K562 (cell line): ENCODE results near the gene MAP7D1. TPM values are rescaled to one million over a fixed set of nuclear protein-coding genes. Genes with fewer than 3 reads are reported as not detected.
A peak's percentile ranks its signal among the peaks of the same experiment; 100 is the strongest.

ENCODE experiments used
- ATF7 ChIP-seq: fragments of 450-650 bp; IDR thresholded peaks from 2 replicates; pipeline ENCODE4 v1.7.1; 2014; ENCODE audit warnings: mild to moderate bottlenecking, moderate library complexity
- DDX20 ChIP-seq: fragments of 450-650 bp; IDR thresholded peaks from 2 replicates; pipeline ENCODE4 v1.6.1; 2016; ENCODE audit warnings: missing genetic modification characterization, low read depth, mild to moderate bottlenecking, missing compliant biosample characterization, moderate library complexity
- E4F1 ChIP-seq: fragments of 250-450 bp; sonication (Bioruptor Pico); IDR thresholded peaks from 2 replicates; pipeline ENCODE4 v1.5.0; 2021; ENCODE audit warnings: mild to moderate bottlenecking, borderline replicate concordance
- FOXP1 ChIP-seq: sonication (generic); formaldehyde crosslinking; IDR thresholded peaks from 2 replicates; pipeline ENCODE4 v1.8.0; 2022; ENCODE audit warnings: mild to moderate bottlenecking, missing genetic modification reagents
- KDM4B ChIP-seq, 2 experiments: fragments of 450-650 bp in 1 of 2; sonication (generic) in 1 of 2; IDR thresholded peaks; 2 replicates each; pipeline ENCODE4 v1.6.1; 2016 to 2017; ENCODE audit warnings: borderline replicate concordance in 2 of 2, antibody characterized with exemption in 1 of 2, low read depth in 1 of 2, mild to moderate bottlenecking in 1 of 2
- MEF2A ChIP-seq: IDR thresholded peaks from 2 replicates; pipeline ENCODE4 v1.6.1; 2011; ENCODE audit warnings: low read depth, mild to moderate bottlenecking, low read length, moderate library complexity; ENCODE audit not compliant: control insufficient read depth
- NFE2 ChIP-seq: IDR thresholded peaks from 2 replicates; pipeline ENCODE4 v1.6.1; 2014; ENCODE audit warnings: antibody characterized with exemption, low read depth
- PHF21A ChIP-seq: fragments of 450-650 bp; IDR thresholded peaks from 2 replicates; pipeline ENCODE4 v1.6.1; 2017; ENCODE audit warnings: low read depth, borderline replicate concordance
- SAP30 ChIP-seq: fragments of 200-600 bp; sonication (generic); IDR thresholded peaks from 2 replicates; pipeline ENCODE4 v1.6.1; 2012; ENCODE audit warnings: borderline replicate concordance, low read depth, mild to moderate bottlenecking, moderate library complexity, low read length, control low read depth, inconsistent platforms; ENCODE audit not compliant: insufficient read depth, poor library complexity, severe bottlenecking
- SIN3B ChIP-seq: fragments of 450-650 bp; IDR thresholded peaks from 2 replicates; pipeline ENCODE4 v1.6.1; 2017; ENCODE audit warnings: low read depth, mild to moderate bottlenecking, moderate library complexity
- TARDBP ChIP-seq: fragments of 450-650 bp; IDR thresholded peaks from 2 replicates; pipeline ENCODE4 v1.6.1; 2016
- THAP7 ChIP-seq: fragments of 250-450 bp; sonication (Bioruptor Pico); IDR thresholded peaks from 2 replicates; pipeline ENCODE4 v1.5.0; 2021
- ZHX1 ChIP-seq: fragments of 150-350 bp; conservative IDR thresholded peaks from 2 replicates; pipeline ENCODE4 v1.6.1; 2014; ENCODE audit warnings: low read length
- ZNF592 ChIP-seq: fragments of 450-650 bp; IDR thresholded peaks from 2 replicates; pipeline ENCODE4 v1.6.1; 2017; ENCODE audit warnings: antibody characterized with exemption, mild to moderate bottlenecking
- polyA plus RNA-seq, 8 experiments: library from polyadenylated mRNA; depleted of rRNA in 4 of 8; stranded (reverse) in 5 of 8; unstranded in 3 of 8; fragments of >200 nt; fragmentation: Nextera tagmentation in 2 of 8; fragmentation: Illumina TruSeq in 1 of 8; extraction: Ambion mirVana in 2 of 8; extraction: Trizol in 1 of 8; gene quantifications; 2 replicates each; pipeline versions ENCODE4 v1.2.1 to v1.2.3, GENCODE V29; 2011 to 2014; ENCODE audit warnings: inconsistent platforms in 1 of 8, missing spikeins in 1 of 8
- total RNA-seq, 7 experiments: library from RNA; depleted of rRNA in 6 of 7; stranded (reverse); fragments of >200 nt in 6 of 7; fragmentation: Illumina TruSeq in 2 of 7; extraction: Trizol in 2 of 7; gene quantifications; 2 replicates each; pipeline versions ENCODE4 v1.2.1 to v1.2.3, GENCODE V29; 2011 to 2021; ENCODE audit warnings: low replicate concordance in 1 of 7

MAP7D1 gene
- total and polyA plus RNA-seq, 9 of the 15 experiments (the other 6 are each of a cell fraction or from before 2014, with no cell fraction given) = 3.6 to 108 (median 34.5) TPM

GRCh38 chr1:36161641-36162531 lies 5.9 kb downstream of the MAP7D1 start (continued):
- no peak for TF ChIP-seq KDM4B (IDR thresholded peaks at IDR 0.05; ENCODE audit: borderline replicate concordance in 2 of 2, low read depth in 1 of 2)
- TF ChIP-seq MEF2A = no peak
- no peak for TF ChIP-seq DDX20 (tag)
- no peak for TF ChIP-seq SAP30
- TF ChIP-seq FOXP1 (CRISPR knock-in tag) = peak; percentile 81; the same call in 1 of the 2 replicates
- no peak for TF ChIP-seq ZHX1
- TF ChIP-seq THAP7 (CRISPR knock-in tag) = no peak
- TF ChIP-seq ATF7 = peak; percentile 52
- no peak for TF ChIP-seq E4F1 (CRISPR knock-in tag)
- no peak for TF ChIP-seq TARDBP
- 0 out of 2 replicates have a peak, but pooled peaks have one; percentile 16 for TF ChIP-seq NFE2
- TF ChIP-seq PHF21A = no peak
- TF ChIP-seq ZNF592 = 0 out of 2 replicates have a peak, but pooled peaks have one; percentile 50
- TF ChIP-seq SIN3B = no peak
